Measurements from ENCODE around the gene U2AF1L4. TPM values are rescaled to one million over a fixed set of nuclear protein-coding genes. Genes with fewer than 3 reads are reported as not detected.

The U2AF1L4 gene
- total and polyA plus RNA-seq, 7 donors: 12.3 to 28.7 (median 18.7) TPM

- H3K27ac ChIP-seq: no peak overlapping the region
- DNase-seq (no peak), ATAC-seq (no peak)
- H3K27me3 ChIP-seq (ENCODE audit: insufficient read depth in 3 of 3, low read length in 2 of 3): no peaks in the 10 kb centered on the region
- no peak for TF ChIP-seq CTCF (IDR thresholded peaks at IDR 0.05)
- no peaks in the 10 kb centered on the region for H3K4me1 ChIP-seq
- intact Hi-C loops (cut with DNase I): no loop called here
- WGBS, 3 donors: 94 to 97% (median 96%) methylated on average over 18 to 20 of the region's 20 CpGs
- no peak overlapping the region for H3K4me3 ChIP-seq
- H3K36me3 ChIP-seq (ENCODE audit: insufficient read depth in 1 of 2, low read depth in 1 of 2): peaks cover 0 to 42% of the 10 kb centered on the region in 2 donors
- no peaks in the 10 kb centered on the region for H3K9me3 ChIP-seq
These were observed 35.5 kb upstream of the U2AF1L4 start for GRCh38 chr19:35780717-35781116.

- DNase-seq (no peak), ATAC-seq (no peak)
- TF ChIP-seq CTCF (IDR thresholded peaks at IDR 0.05): no peak
- Histone ChIP-seq H3K27me3 (ENCODE audit: insufficient read depth in 3 of 3, low read length in 2 of 3) (no peaks in the 10 kb centered on the region), H3K9me3 (no peaks in the 10 kb centered on the region), H3K27ac (no peak overlapping the region), H3K4me3 (no peak overlapping the region), H3K36me3 (ENCODE audit: insufficient read depth in 1 of 2, low read depth in 1 of 2) (peaks cover 0 to 40% of the 10 kb centered on the region in 2 donors), H3K4me1 (no peaks in the 10 kb centered on the region)
- WGBS, 3 donors: 92 to 94% (median 92%) methylated on average over 14 to 16 of the region's 16 CpGs
- intact Hi-C loops (cut with DNase I): no loop called here
These were observed 34.8 kb upstream of the U2AF1L4 start for GRCh38 chr19:35780058-35780457.

GRCh38 chr19:35779033-35779432 is 33.8 kb upstream of the U2AF1L4 start:
- Histone ChIP-seq H3K4me3 (no peak overlapping the region), H3K36me3 (ENCODE audit: insufficient read depth in 1 of 2, low read depth in 1 of 2) (peaks cover 0 to 39% of the 10 kb centered on the region in 2 donors), H3K27ac (no peak overlapping the region), H3K27me3 (ENCODE audit: insufficient read depth in 3 of 3, low read length in 2 of 3) (no peaks in the 10 kb centered on the region), H3K4me1 (peaks cover 7% of the 10 kb centered on the region), H3K9me3 (no peaks in the 10 kb centered on the region)
- DNase-seq: no peak
- intact Hi-C loops (cut with DNase I): no loop called here
- no peak for TF ChIP-seq CTCF (IDR thresholded peaks at IDR 0.05)
- no peak for ATAC-seq
- 91 to 93% (median 92%) methylated on average over 8 of the region's 8 CpGs for WGBS, 3 donors

- no peak for TF ChIP-seq CTCF (IDR thresholded peaks at IDR 0.05)
- intact Hi-C loops (cut with DNase I): no loop called here
- peaks cover 7% of the 10 kb centered on the region for H3K4me1 ChIP-seq
- H3K36me3 ChIP-seq (ENCODE audit: insufficient read depth in 1 of 2, low read depth in 1 of 2): peaks cover 0 to 39% of the 10 kb centered on the region in 2 donors
- no peak overlapping the region for H3K4me3 ChIP-seq
- ATAC-seq (no peak), DNase-seq (no peak)
- no peaks in the 10 kb centered on the region for H3K9me3 ChIP-seq
- no peaks in the 10 kb centered on the region for H3K27me3 ChIP-seq (ENCODE audit: insufficient read depth in 3 of 3, low read length in 2 of 3)
- WGBS, 3 donors: 76 to 93% (median 87%) methylated on average over 7 of the region's 7 CpGs
- H3K27ac ChIP-seq: no peak overlapping the region
These were observed 32.7 kb upstream of the U2AF1L4 start for GRCh38 chr19:35777961-35778360.

GRCh38 chr19:35777086-35777841 is 32.0 kb upstream of the U2AF1L4 start:
- Histone ChIP-seq H3K4me1 (peaks cover 7% of the 10 kb centered on the region), H3K36me3 (ENCODE audit: insufficient read depth in 1 of 2, low read depth in 1 of 2) (peaks cover 0 to 32% of the 10 kb centered on the region in 2 donors), H3K27ac (no peak overlapping the region), H3K27me3 (ENCODE audit: insufficient read depth in 3 of 3, low read length in 2 of 3) (no peaks in the 10 kb centered on the region), H3K4me3 (no peak overlapping the region), H3K9me3 (no peaks in the 10 kb centered on the region)
- no peak for ATAC-seq
- DNase-seq: no peak
- no peak for TF ChIP-seq CTCF (IDR thresholded peaks at IDR 0.05)
- intact Hi-C loops (cut with DNase I): no loop called here
- 64 to 72% (median 69%) methylated on average over 16 to 19 of the region's 19 CpGs for WGBS, 3 donors
